ENCODE data around the gene KCNQ1.
A peak's percentile ranks its signal among the peaks of the same experiment; 100 is the strongest.

KCNQ1 gene

GRCh38 chr11:2411446-2412305 lies 33.1 kb upstream of the KCNQ1 start:
- no peak for DNase-seq

GRCh38 chr11:2412323-2412722 lies 32.5 kb upstream of the KCNQ1 start:
- no peak for DNase-seq

- DNase-seq, result no peak
Observed at GRCh38 chr11:2413742-2414579, 30.8 kb upstream of the KCNQ1 start.

- DNase-seq, result no peak
Observed at GRCh38 chr11:2414616-2415015, 30.2 kb upstream of the KCNQ1 start.

- DNase-seq, result no peak
Observed at GRCh38 chr11:2415171-2415570, 29.6 kb upstream of the KCNQ1 start.

- DNase-seq, result no peak
Observed at GRCh38 chr11:2415601-2416380, 29.0 kb upstream of the KCNQ1 start.

- DNase-seq, result no peak
Observed at GRCh38 chr11:2416765-2417164, 28.0 kb upstream of the KCNQ1 start.

GRCh38 chr11:2417856-2418692 lies 26.7 kb upstream of the KCNQ1 start:
- DNase-seq, result no peak

GRCh38 chr11:2418693-2419360 lies 26.0 kb upstream of the KCNQ1 start:
- DNase-seq, result no peak

GRCh38 chr11:2419638-2420501 lies 24.9 kb upstream of the KCNQ1 start:
- peak; percentile 61 to 87 for DNase-seq

GRCh38 chr11:2420502-2421225 lies 24.1 kb upstream of the KCNQ1 start:
- peak; percentile 51 to 86 for DNase-seq

GRCh38 chr11:2421226-2421994 lies 23.4 kb upstream of the KCNQ1 start:
- DNase-seq, result no peak

- DNase-seq, result no peak
Observed at GRCh38 chr11:2421996-2422395, 22.8 kb upstream of the KCNQ1 start.

- no peak for DNase-seq
Observed at GRCh38 chr11:2422461-2423156, 22.2 kb upstream of the KCNQ1 start.

GRCh38 chr11:2423157-2424025 lies 21.4 kb upstream of the KCNQ1 start:
- DNase-seq, result no peak

- peak; percentile 45 to 64 for DNase-seq
Observed at GRCh38 chr11:2424811-2425495, 19.9 kb upstream of the KCNQ1 start.

- DNase-seq, result no peak
Observed at GRCh38 chr11:2425506-2425905, 19.3 kb upstream of the KCNQ1 start.

All from inflammatory macrophage treated with lipopolysaccharide for 1 hour (primary cell).